ENCODE data around the gene GAK. TPM values are rescaled to one million over a fixed set of nuclear protein-coding genes. Genes with fewer than 3 reads are reported as not detected.

The GAK gene
- total RNA-seq, 1 experiment from 2014 or later = 117 TPM

DNA sequence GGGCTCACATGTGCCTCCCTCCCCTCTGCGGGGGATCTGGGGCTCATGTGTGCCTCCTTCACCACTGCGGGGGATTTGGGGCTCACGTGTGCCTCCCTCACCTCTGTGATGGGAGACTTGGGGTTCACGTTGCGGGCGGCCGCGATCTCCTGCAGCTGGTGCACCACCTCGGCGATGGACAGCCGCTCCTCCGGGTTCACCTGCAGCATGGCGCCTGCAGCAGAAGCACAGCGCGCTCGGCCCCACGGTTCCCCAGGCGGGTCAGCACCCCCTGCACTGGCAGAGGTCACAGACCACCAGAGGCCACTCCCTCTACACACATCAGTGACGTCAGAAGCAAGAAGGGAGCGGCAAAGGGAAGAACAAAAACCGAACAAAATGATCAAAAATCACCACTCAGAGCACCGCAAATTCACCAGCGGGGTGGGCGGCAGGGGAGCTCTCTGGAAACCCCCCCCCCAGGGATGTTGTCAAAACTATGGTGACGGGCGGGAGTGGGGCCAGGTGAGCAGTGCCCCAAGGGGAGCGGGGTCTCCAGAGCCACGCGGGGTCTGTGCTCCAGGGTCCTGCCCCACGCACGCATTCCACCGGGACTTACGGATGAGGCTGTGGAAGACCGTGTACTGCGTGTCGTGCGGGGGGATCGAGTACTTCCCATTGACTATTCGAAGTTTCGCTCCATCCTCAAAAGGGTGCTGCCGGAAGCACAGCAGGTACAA is 38.7 kb downstream of the GAK start:
- Histone ChIP-seq H3K9me2 (replicated peaks; ENCODE audit: low read length) (no peaks in the 10 kb centered on the region), H3K9me3 (ENCODE audit: low read length) (no peaks in the 10 kb centered on the region), H3K27ac (ENCODE audit: low read length) (no peak overlapping the region), H2AFZ (ENCODE audit: low read length) (no peak overlapping the region), H3K9ac (ENCODE audit: low read length) (no peak overlapping the region), H3K4me2 (ENCODE audit: low read length) (no peak overlapping the region), H3K4me1 (ENCODE audit: insufficient read depth, low read length) (no peaks in the 10 kb centered on the region), H3F3A (ENCODE audit: low read length, unreplicated experiment) (no peaks in the 10 kb centered on the region), H4K20me1 (ENCODE audit: low read length) (no peaks in the 10 kb centered on the region), H3K4me3 (ENCODE audit: low read length) (no peak overlapping the region), H3K27me3 (ENCODE audit: low read length) (no peaks in the 10 kb centered on the region), H3K79me2 (ENCODE audit: low read length) (no peaks in the 10 kb centered on the region), H3K36me3 (ENCODE audit: low read depth, low read length) (0 out of 2 replicates have a peak, but pooled peaks cover under 1% of the 10 kb centered on the region)
- ATAC-seq = no peak
- DNase-seq = no peak
- no TSS peak for BruUV-seq (replicated peaks)
- TF ChIP-seq EZH2phosphoT487 (IDR thresholded peaks at IDR 0.05; ENCODE audit: borderline replicate concordance, low read length) (no peak), EZH2 (IDR thresholded peaks at IDR 0.05; ENCODE audit: low read length, unreplicated experiment) (no peak)
- TF ChIP-seq, protein P1, sequence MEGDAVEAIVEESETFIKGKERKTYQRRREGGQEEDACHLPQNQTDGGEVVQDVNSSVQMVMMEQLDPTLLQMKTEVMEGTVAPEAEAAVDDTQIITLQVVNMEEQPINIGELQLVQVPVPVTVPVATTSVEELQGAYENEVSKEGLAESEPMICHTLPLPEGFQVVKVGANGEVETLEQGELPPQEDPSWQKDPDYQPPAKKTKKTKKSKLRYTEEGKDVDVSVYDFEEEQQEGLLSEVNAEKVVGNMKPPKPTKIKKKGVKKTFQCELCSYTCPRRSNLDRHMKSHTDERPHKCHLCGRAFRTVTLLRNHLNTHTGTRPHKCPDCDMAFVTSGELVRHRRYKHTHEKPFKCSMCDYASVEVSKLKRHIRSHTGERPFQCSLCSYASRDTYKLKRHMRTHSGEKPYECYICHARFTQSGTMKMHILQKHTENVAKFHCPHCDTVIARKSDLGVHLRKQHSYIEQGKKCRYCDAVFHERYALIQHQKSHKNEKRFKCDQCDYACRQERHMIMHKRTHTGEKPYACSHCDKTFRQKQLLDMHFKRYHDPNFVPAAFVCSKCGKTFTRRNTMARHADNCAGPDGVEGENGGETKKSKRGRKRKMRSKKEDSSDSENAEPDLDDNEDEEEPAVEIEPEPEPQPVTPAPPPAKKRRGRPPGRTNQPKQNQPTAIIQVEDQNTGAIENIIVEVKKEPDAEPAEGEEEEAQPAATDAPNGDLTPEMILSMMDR (conservative IDR thresholded peaks at IDR 0.05; ENCODE audit: low read depth, low read length) = no peak
- ChIA-PET CTCF (no interaction called here), POLR2A (ENCODE audit: unreplicated experiment) (no interaction called here)
- intact Hi-C loops (cut with micrococcal nuclease) = no loop called here

- intact Hi-C loops (cut with micrococcal nuclease) = no loop called here
- H3F3A ChIP-seq (ENCODE audit: low read length, unreplicated experiment) = no peaks in the 10 kb centered on the region
- no peak for DNase-seq
- H3K4me2 ChIP-seq (ENCODE audit: low read length) = no peak overlapping the region
- POLR2A ChIA-PET (ENCODE audit: unreplicated experiment) = no interaction called here
- no peak overlapping the region for H3K27ac ChIP-seq (ENCODE audit: low read length)
- H3K9me2 ChIP-seq (replicated peaks; ENCODE audit: low read length) = no peaks in the 10 kb centered on the region
- TF ChIP-seq, protein P1 (conservative IDR thresholded peaks at IDR 0.05; ENCODE audit: low read depth, low read length) = no peak
- TF ChIP-seq EZH2 (IDR thresholded peaks at IDR 0.05; ENCODE audit: low read length, unreplicated experiment) = no peak
- TF ChIP-seq EZH2phosphoT487 (IDR thresholded peaks at IDR 0.05; ENCODE audit: borderline replicate concordance, low read length) = no peak
- no peaks in the 10 kb centered on the region for H4K20me1 ChIP-seq (ENCODE audit: low read length)
- no TSS peak for BruUV-seq (replicated peaks)
- no peaks in the 10 kb centered on the region for H3K79me2 ChIP-seq (ENCODE audit: low read length)
- H2AFZ ChIP-seq (ENCODE audit: low read length) = no peak overlapping the region
- no peak overlapping the region for H3K9ac ChIP-seq (ENCODE audit: low read length)
- no peak for ATAC-seq
- CTCF ChIA-PET = no interaction called here
- no peaks in the 10 kb centered on the region for H3K9me3 ChIP-seq (ENCODE audit: low read length)
- H3K27me3 ChIP-seq (ENCODE audit: low read length) = no peaks in the 10 kb centered on the region
- no peaks in the 10 kb centered on the region for H3K4me1 ChIP-seq (ENCODE audit: insufficient read depth, low read length)
- 0 out of 2 replicates have a peak, but pooled peaks cover 5% of the 10 kb centered on the region for H3K36me3 ChIP-seq (ENCODE audit: low read depth, low read length)
- no peak overlapping the region for H3K4me3 ChIP-seq (ENCODE audit: low read length)
These were observed 39.3 kb downstream of the GAK start for GRCh38 chr4:892780-893179.

DNA sequence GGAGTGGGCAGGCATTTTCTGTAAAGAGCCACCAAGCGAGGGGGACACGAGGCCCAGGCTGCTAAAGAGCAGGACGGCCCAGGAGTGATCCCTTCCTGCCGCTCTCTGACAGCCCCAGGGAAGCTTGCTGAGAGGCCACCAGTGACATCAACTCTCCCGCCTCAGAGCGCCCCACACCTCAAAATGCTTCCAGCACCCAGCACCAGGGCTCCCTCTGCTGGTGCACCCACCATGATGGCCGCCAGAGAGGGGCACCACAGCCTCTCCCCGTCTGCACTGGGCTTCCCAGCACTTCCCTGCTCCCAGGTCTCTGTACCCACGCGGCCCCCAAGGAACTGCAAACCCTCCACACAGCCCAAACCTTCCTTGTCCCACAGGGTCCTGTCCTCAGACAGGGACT is 40.4 kb downstream of the GAK start:
- Histone ChIP-seq H3K9ac (ENCODE audit: low read length) (no peak overlapping the region), H3F3A (ENCODE audit: low read length, unreplicated experiment) (no peaks in the 10 kb centered on the region), H3K27ac (ENCODE audit: low read length) (no peak overlapping the region), H3K4me1 (ENCODE audit: insufficient read depth, low read length) (no peaks in the 10 kb centered on the region), H3K9me3 (ENCODE audit: low read length) (no peaks in the 10 kb centered on the region), H3K4me3 (ENCODE audit: low read length) (no peak overlapping the region), H2AFZ (ENCODE audit: low read length) (no peak overlapping the region), H3K36me3 (ENCODE audit: low read depth, low read length) (0 out of 2 replicates have a peak, but pooled peaks cover 5% of the 10 kb centered on the region), H3K27me3 (ENCODE audit: low read length) (no peaks in the 10 kb centered on the region), H3K79me2 (ENCODE audit: low read length) (no peaks in the 10 kb centered on the region), H3K9me2 (replicated peaks; ENCODE audit: low read length) (no peaks in the 10 kb centered on the region), H4K20me1 (ENCODE audit: low read length) (no peaks in the 10 kb centered on the region), H3K4me2 (ENCODE audit: low read length) (no peak overlapping the region)
- BruUV-seq (replicated peaks) = no TSS peak
- CTCF ChIA-PET = no interaction called here
- no peak for DNase-seq
- intact Hi-C loops (cut with micrococcal nuclease) = no loop called here
- TF ChIP-seq, protein P1 (conservative IDR thresholded peaks at IDR 0.05; ENCODE audit: low read depth, low read length) = peak; percentile 34
- TF ChIP-seq EZH2phosphoT487 (IDR thresholded peaks at IDR 0.05; ENCODE audit: borderline replicate concordance, low read length) (no peak), EZH2 (IDR thresholded peaks at IDR 0.05; ENCODE audit: low read length, unreplicated experiment) (no peak)
- POLR2A ChIA-PET (ENCODE audit: unreplicated experiment) = no interaction called here
- no peak for ATAC-seq
